ENCODE measurements around the gene AQP3.

GRCh38 chr9:33434317-33435105, 12.9 kb downstream of the AQP3 start:
- TF ChIP-seq CTCF (IDR thresholded peaks at IDR 0.05; ENCODE audit: insufficient read depth, low read length, poor library complexity, severe bottlenecking) (no peak), EZH2phosphoT487 (conservative IDR thresholded peaks at IDR 0.05; ENCODE audit: low read length) (no peak)
